ENCODE data around the gene STC2.
A peak's percentile ranks its signal among the peaks of the same experiment; 100 is the strongest.

STC2 gene

DNA sequence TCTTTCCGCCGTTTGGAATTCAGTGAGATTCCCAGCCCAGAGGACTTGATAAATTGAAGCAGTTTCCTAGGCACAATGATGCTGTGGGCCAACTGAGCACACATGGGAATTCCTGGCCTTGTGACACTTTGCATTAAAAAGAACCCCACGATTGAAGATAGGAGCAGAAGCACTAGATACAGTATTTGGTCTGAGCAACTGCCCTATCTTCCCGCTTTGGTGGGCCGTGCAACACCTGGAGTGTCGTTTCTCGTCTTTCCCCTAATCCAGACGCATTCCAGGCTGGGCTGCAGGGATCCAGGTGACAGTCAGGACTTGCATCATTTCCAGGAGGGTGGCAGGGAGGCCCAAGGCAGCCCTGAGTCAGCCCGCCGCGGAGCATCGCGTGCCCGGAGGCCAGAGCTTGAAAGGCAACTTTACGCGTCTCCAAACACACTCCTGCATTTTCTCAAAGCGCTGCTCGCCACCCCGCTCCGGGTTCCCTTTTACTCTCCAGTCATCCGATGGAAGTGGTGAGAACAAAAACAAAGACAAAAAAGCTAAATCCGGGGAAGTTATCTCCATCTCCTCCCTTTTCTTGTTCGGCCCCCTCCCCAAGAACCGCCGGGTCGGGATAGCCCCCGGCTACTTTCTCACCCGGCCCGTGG, 753 bp upstream of the STC2 start:
- DNase-seq, result peak; percentile 37

DNA sequence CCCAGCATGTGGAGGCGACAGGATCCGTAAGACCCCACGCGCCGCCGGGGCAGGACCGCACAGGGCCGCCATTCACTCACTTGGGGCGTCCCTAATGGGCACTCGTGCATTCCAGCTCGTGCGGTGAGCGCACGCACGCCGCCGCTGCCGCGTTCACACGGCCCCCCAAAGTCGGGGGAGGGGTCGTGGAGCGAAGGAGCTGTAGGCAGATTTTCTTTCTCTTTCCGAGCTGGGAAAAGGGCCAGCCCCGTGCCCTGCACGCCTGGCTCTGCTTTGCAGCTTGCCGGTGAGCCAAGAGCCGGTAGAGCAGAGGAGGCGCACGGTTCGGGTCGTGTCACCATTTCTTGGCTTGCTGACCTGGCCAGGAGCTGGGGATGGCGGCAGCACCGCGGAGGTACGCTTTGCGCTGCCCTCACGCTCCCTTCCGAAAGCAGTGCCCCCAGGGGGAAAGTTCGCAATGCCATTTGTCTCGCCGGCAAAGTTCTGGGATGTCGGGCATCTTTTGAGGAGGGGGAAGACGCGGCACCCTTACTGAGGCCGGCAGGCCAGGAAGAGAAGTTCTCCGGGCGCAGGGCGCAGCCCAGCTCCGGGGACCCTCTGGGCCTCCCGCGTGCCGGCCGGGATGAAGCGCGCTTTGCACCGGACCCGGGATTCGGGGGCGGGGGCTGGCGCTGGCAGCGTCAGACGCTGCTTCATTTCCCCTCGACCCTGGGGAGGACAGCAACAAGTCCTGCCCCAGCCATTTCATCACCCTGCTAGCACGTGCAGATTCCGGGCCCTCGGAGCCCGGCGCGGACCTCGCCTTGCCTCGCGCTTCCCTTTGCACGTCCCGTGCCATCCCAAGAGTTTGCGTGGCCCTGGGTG, 898 bp downstream of the STC2 start:
- DNase-seq, result peak; percentile 23

DNA sequence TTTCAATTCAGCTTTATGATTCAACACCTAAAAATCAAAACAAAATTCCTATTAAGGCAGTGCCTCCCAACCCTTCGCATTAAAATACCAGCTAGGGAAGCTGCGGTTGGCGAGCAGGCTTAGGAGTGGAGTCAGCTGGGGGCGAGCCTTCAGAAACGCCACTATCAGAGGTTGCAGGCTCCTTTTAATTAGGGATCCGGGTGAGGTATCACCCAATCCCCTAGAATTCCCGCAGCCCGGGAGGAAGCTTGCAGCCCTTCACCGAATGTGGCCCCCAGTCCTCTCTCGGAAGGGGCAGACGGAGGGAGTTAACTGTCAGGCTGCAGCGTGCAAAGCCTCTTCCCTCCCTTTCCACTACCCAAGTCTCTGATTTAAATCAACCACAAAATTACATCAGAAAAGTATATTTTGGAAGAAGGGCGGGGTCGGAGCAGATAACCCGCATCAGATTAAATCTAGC, 1.7 kb downstream of the STC2 start:
- no peak for DNase-seq

DNA sequence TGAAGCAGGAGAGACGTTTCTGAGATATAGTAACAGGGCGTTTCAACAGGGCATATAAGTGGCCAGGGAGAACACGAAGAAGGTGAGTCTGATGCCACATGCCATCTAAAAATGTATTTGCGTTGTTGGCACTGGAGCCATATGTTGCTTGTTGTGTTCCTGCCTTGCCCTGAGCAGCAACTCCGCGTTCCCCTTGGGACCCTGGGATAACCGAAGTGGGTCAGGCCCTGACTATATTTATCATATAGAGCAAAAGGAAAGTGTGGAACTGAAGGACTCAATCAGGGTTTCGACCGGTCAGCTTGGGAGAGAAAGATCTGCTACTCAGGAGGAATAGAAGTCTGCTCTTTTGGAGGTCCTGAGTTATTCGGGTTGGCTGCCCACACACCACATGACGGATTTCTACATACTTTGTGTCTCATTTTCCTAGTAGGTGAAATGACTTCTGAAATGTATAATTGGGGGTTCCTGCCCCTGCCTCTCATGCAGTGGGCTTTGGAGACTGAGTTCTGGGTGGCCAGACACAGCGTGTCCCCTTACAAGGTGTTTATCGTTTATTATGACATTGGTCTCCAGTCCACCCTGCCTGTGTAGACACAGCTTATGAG, 3.0 kb downstream of the STC2 start:
- DNase-seq, result no peak

DNA sequence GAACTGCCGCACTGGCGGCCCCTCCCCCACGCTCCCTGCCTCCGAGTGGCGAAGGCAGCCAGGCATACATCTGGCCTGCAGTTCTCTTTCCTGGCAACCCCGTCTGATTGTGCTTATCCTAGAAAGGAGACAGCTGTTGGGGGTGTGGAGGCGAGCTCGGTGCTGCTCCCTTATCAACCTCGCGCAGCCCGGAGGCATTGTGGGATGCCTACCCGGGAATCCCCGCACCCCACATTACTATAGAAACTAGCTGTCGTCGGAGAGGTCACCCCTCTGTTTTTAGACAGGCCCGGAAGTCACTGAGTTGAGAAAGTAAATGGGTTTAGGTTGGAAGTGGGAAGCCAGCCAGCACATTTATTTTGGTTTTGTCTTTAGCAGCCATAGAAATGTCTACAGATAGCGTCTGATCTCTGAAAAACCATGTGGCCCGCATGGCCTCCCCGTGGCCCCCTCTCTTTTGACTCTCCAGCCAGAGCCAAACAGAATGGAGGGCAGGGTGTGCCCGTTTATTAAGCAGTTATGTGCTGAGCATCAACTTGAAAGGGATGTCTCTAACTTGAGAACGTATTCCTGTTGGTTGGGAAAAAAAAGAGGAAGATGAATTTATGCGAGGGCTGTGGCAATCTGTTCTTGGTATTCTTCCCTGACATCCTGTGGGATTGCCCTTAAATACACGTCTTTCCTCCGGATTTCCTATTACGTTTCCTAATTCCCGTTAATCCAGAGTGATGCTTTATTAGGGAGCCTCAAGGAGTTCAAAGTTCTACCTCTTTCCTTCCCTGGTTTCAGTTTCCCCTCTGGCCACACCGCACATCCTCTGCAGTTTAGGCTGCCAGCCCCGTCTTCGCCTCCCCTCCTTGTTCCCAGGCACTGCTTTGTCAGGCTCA, 3.9 kb downstream of the STC2 start:
- DNase-seq, result no peak

DNA sequence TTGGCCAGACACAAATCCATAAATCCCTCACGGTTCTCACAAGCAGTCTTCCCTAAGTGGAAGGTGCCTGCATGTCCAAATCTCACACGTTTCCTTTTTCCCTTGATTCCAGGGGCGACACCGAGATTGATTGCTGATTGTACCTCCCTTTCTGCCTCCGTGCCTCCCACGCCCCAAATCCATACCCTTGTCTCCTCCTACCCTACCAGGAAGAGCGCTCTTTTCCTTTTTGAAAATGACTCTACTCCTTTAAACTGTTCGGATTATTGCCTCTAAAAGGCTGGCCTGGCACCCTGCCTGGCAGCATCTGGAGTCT, 4.5 kb downstream of the STC2 start:
- no peak for DNase-seq

DNA sequence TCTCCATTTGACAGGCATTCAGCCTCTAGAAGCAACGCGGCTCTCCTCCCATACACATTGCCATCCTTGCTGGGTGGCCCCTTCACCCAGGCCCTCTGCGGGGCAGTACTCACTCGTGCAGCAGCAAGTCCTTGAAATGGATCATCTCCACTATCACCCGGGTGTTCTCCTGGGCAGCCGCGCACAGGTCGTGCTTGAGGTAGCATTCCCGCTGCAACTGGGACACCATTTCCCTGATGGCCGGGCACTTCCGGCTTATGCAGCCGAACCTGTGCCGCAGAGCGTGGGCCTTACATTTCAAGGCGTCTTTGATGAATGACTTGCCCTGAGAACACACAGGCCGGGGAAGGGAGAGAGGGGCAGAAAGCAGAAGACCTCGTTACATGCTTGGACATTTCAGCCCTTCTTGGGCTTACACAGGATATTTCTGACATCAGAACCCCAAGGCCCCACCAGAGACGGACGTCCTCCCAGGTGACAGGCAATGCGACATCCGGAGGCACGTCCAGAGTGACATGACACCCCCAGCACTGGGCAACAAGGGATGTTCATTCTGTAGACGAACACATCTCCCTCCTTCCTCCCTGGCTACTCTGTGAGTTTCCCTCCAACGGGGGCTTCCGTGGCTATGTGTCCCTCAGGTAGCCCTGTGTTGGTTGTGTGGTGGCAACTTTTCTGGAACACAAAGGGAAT, 5.0 kb downstream of the STC2 start:
- no peak for DNase-seq

DNA sequence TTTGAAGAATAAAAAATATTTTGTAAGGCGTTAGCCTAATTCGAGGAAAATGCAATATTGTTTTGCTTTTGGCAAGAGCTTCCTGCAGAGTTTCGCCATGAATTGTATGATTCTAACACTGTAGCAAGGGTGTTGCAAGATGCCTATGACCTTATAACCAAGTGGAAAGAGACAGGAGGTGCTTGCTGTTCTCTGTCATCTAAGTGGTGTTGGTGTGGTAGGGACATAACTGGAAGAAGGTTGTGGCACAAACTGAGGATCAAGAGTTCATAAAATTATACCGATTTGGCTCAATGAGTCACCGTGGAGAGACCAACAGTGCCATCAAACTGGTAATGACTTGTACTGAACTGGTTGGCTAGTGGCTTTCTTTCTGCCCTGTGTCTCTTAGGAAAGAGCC, 6.3 kb downstream of the STC2 start:
- no peak for DNase-seq

DNA sequence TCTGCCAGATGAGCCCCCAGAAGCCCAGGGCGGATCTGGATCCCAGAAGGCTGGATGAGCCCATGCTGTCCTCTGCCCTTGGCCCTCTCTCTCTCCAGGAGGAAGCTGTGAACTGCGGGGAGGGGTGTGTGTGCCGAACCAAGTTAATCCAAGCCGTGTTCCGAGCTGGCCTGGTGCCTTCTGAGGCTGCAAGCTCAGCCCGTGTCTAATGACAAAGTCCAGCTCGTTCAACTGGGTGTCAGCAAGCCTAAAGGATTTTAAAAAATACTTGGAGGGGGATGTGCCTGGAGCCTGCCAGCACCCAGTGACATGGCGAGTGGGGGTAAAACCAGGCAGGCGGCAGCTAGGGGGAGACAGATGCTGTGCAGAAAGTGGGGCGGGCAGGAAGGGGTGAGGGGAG, 8.0 kb downstream of the STC2 start:
- DNase-seq, result no peak

DNA sequence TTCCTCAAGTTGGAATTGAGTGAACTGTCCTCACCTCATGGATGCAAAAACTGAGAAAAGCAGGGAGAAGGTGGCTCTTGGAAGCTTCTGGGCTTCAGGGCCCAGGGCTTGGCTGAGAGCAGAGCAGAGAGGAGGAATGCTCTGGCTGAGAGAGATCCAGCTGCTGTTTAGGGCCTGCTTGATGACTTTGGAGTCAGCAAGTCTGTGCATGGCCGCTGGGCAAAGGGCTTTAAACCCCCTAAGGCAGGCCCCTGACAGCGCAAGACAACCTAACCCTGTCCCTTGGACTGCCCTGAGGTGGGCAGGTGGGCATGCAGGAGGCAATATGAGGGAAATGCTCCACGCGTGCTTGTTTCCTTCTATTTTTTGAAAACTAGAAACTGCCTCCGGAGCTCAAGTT, 8.6 kb downstream of the STC2 start:
- no peak for DNase-seq

DNA sequence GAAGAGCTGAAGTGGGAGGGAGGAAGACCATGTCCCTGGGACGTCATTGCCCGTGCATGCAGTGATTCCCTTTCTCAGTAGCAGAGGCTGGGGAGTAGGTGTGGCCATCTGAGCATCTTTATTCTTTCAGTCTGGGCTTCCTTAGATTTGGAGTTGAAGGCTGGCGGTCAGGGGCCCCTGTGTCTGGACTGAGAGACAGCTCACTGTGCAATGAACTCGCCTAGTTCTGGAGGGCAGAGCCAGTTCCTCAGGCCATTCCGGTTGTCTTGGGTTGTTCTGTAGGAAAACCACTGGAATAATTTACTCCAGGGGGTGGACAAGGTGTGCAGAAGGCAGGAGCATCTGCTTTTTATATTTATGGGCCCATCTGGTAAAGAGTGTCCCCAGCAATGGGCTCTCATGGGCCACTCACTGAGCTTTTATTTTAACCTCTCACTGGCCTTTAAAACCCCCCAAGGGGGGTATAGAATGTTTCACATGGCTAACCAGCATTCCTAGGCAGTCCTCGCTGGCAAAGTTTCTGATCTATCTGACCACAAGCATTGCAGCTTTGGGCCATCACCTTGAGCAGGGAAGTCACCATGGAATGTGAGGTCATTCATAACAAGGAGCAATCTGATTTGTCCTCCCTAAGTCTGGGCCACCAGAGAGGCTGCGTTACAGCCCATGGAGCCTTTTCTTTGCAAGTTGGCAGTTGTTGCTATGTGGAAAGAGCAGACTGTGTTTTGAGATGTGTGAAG, 9.2 kb downstream of the STC2 start:
- no peak for DNase-seq

DNA sequence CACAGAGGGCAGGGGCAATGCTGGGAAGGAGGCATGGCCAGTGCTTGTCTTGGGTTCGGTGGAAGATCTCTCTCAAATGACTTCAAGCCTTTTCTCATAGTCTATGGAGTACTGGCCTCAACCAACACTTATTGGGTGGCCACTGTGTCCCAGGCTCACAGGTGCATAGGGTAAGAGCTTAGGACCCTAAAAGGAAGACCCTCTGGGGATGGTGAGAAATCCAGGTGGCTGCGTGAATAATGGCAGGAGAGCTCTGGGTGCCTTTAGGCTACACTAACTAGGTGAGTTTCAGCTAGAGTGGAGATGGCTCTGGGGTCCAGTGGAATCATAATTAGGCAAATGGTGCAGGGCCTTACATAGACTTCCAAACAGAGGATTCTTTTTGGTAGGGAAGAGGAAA, 9.9 kb downstream of the STC2 start:
- no peak for DNase-seq

DNA sequence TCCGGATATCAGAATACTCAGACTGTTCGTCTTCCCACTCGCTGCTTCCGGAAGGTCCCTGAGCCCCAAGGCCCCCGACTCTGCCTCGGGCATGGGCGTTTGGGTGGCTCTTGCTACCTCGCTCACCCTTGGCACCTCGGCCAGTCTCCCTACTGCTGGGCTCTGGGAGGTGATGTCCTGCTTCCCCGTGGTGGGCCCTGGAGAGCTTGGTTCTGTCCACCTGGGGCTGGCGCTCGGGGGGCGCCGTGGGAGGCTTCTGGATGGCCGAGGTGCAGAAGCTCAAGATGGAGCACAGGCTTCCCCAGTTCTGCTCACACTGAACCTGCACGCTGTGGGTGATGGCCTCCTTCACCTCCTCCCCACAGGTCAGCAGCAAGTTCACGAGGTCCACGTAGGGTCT, 10.4 kb downstream of the STC2 start:
- DNase-seq, result no peak

DNA sequence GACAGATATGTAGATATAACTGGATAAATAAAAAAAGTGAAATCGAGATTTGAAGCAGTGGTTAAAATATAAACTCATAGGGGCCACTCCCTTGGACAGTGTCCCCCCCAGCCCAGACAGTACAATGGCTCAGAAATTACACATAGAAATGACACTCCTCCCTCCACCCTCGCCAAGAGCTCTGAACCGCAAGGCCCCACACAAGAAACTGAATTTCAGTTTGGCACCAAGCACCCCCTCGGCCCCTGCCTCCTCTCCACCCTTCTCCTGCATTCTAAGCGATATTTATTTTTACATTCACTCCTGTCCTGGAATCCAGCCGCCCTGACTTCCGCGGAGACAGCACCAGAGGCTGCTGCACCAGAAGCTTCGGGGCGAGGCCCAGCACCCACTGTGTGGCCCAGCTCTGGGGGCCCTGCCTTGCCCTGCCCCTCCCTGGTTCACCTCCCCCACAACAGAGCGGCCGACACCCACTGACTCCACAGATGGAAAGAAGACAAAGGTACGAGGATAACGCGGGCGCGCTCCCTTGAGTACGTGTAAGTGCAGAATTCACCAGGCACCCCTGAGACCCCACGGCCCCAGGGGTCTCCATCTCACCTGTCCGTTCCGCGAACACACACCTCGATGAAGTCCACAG, 11.0 kb downstream of the STC2 start:
- DNase-seq, result no peak

DNA sequence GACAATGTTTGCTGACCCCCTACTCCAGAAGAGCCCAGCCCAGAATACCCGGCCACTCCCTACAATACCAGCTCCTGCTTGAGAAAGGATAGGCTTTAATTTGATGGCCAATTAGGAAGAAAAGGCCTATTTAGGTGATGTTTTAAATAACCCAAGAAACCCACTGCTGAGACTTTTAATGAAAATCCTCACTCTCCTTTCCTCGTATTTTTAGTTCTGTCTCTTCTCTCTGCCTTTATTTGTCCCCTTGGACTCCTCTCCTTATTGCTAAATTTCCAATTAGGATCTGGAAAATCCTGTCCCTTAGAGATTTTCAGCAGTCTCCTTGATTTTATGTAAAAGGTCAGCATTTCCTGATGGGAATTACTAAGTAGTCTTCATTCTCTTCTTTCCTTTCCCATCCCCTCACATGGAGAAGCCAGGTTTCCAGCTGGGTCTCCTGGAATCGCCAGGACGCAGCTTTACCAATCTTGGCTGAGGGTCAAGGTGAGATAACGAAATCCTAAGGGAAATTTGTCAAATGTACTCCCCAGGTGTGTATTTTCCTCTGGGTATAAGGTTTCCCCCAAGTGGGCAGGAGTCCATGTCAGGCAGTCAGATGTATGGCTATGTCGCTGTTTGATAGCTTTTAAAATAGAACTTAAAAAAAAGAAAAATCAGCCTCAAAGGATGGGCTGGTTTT, 11.7 kb downstream of the STC2 start:
- no peak for DNase-seq

DNA sequence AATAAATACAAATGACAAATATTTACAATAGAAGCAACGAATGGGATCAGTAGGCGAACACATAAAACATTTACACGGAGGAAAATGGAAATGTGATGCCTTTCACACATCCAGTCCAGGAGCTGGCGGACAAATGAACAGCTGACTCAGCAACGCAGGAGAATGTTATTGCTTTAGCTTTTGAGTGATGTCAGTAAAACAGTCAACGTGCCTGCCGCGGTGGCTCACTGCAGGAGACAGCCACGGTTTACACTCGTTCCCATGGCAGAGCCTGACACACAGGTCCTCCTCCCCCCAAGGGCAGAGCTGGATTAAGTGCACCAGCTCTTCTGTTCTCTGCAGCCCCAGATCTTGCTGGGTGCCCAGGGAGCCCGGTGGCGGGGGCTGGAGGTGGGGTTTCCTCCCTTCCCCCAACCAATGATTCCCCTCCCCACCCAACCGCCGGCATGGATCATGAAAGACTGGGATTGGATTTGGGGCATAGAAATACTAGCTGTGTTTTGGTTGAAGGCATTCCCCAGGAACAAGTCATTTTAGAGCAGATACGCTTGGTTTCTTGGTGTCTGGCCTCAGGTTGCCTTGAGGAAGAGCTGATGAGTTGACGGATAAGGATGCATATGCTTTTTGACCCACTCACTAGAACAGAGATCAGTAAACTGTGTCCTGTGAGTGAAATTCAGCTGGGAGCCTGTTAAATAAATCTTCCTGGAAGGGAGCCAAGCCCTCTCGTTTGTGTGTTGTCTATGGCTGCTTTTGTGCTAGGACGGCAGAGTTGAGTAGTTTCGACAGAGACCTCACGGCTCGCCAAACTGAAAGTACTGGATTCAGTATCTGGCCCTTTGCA, 12.5 kb downstream of the STC2 start:
- no peak for DNase-seq

DNA sequence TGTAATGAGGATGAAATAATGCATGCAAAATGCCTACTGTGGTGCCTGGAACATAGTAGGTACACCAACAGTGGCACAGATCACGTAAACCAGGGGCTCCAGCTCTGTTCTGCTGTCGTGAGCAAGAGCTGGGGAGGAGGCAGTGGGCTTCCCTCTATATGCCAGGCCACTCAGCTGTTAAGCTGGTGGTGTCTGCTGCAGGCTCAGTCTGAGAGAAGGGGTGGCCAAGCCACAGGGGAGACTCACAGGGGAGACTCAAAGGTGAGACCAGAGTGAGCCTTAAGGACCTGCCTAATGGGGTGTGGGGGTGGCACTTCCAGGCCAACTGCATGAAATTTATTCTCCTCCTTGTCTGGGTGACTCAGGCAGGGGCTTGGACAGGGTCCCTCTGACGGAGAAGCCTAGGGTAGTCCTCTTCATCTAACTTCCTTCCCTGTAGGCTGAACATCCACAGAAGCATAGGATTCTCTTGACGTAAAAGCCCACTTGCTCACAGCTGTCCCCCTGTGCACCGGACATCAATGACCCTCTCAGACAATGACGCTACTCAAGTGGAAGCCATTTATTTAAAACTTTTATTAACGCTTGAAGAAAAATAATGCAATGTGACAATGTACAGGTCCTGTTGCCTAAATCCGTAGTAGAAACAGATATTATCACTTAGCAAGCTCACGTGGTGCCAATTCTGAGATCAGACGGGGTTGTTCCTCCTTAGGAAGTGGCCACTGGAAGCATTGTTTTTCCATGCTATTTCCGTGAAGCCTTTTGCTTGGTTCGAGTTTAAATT, 13.9 kb downstream of the STC2 start:
- no peak for DNase-seq

DNA sequence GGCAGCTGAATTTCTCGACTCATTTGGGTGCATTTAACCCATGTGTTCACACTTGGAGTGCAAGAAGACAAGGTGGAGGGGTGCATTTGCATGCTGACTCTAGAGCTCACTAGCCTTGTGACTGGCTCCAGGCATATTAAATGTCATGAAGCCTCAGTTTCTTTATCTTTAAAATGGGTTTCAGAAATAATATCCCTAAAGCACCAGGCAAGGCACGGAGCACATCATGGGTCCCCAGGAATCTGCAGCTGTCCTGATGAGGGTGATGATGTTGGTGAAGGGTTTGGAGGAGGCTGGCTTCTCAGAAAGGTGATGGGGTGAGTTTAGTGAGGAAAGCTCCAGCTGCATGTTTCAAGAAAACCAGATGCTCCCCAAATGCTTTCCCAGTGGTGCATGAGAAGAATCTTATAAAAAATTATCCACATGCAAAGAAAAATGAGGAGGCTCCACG, 14.8 kb downstream of the STC2 start:
- DNase-seq, result no peak

DNA sequence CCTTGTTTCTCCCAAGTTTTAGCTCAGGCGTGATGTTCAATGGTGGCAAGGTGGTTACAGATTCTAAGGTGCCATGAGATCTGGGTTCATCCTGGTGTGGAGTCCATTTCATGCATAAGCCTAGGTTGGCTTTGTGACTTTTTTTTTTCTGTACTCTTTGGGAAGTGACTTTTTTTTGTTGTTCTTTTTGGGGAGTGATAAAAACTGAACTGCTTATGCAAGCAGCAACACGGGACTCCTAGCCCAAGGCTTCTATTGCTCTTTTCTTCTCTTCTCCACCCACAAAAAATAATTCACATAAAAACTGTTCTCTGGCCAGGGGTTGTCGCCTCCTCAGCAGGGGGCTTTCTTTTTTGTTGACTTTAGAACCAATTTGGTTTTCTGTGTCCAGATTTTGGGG, 15.4 kb downstream of the STC2 start:
- DNase-seq, result no peak

All from activated naive CD4-positive, alpha-beta T cell treated with anti-CD3 and anti-CD28 coated beads, Interleukin-2, amount 50 U/mL, for 16 hours (primary cell).